Stomach (tissue), 9 donors: ENCODE measurements around the gene SCN9A. TPM values are rescaled to one million over a fixed set of nuclear protein-coding genes. Genes with fewer than 3 reads are reported as not detected.

ENCODE experiments used
- DNase-seq, 2 donors: peaks; one replicate each; pipeline versions ENCODE4 v3.0.0 to v3.0.0-alpha.2; 2013 to 2019
- H3K27ac ChIP-seq, 5 donors: fragments of 200-600 bp in 4 of 5; sonication (generic) in 4 of 5; one replicate each; pipeline ENCODE4 v1.5.1; 2013 to 2019; ENCODE audit warnings: mild to moderate bottlenecking in 1 of 5, moderate library complexity in 1 of 5
- H3K27me3 ChIP-seq, 3 donors: fragments of 200-600 bp; sonication (generic); one replicate each; pipeline ENCODE4 v1.5.1; 2017 to 2019; ENCODE audit warnings: mixed run types in 1 of 3
- H3K36me3 ChIP-seq, 4 donors: fragments of 200-600 bp; sonication (generic); 1 replicate in 3 of 4; 2 replicates in 1 of 4; pipeline ENCODE4 v1.5.1; 2016 to 2019
- H3K4me1 ChIP-seq, 4 donors: fragments of 200-600 bp; sonication (generic); one replicate each; pipeline ENCODE4 v1.5.1; 2016 to 2019
- H3K4me3 ChIP-seq, 4 donors: fragments of 200-600 bp; sonication (generic) in 3 of 4; one replicate each; pipeline ENCODE4 v1.5.1; 2016 to 2019; ENCODE audit warnings: mild to moderate bottlenecking in 1 of 4
- H3K9me3 ChIP-seq, 4 donors: fragments of 200-600 bp; sonication (generic); one replicate each; pipeline ENCODE4 v1.5.1; 2016 to 2019
- CTCF ChIP-seq, 7 experiments: fragments of 450-650 bp in 4 of 7; fragments of 200-600 bp in 3 of 7; sonication (generic) in 3 of 7; IDR thresholded peaks; one replicate each; pipeline ENCODE4 v1.5.1; 2016 to 2019; ENCODE audit warnings: antibody characterized with exemption in 7 of 7, control low read depth in 2 of 7, mild to moderate bottlenecking in 1 of 7
- EP300 ChIP-seq: sonication (generic); formaldehyde crosslinking; IDR thresholded peaks from one replicate; pipeline ENCODE4 v1.6.1; 2017; ENCODE audit warnings: antibody characterized with exemption
- POLR2A ChIP-seq, 4 donors: fragments of 450-650 bp; IDR thresholded peaks; one replicate each; pipeline ENCODE4 v1.6.1; 2016; ENCODE audit warnings: antibody characterized with exemption in 4 of 4, control low read depth in 2 of 4, mild to moderate bottlenecking in 1 of 4, moderate library complexity in 1 of 4
- POLR2AphosphoS5 ChIP-seq, 3 donors: sonication (generic); formaldehyde crosslinking; IDR thresholded peaks; one replicate each; pipeline ENCODE4 v1.6.1; 2016; ENCODE audit warnings: antibody characterized with exemption in 3 of 3
- WGBS, 5 donors: extraction: QIAGEN DNeasy Blood & Tissue Kit in 3 of 5; methylation state at CpG; one replicate each; pipeline versions ENCODE4 v1.1.5 to v1.1.7; 2013 to 2018; 5-methylcytosine and 5-hydroxymethylcytosine counted together
- intact Hi-C: fragments of 100-400 bp; cut with DNase I; formaldehyde crosslinking; loops from one replicate; pipeline ENCODE4 v1.15.1; 2023; ENCODE audit warnings: low total_unique reads
- polyA plus RNA-seq, 3 donors: library from polyadenylated mRNA; stranded (reverse); fragments of 200-250 nt; gene quantifications; one replicate each; pipeline ENCODE4 v1.2.3, GENCODE V29; 2013
- total RNA-seq, 5 donors: library from RNA; depleted of rRNA; stranded (reverse); fragments of >200 nt; gene quantifications; one replicate each; pipeline versions ENCODE4 v1.1.0 to v1.2.3, GENCODE V29; 2014 to 2016
- donor health status: healthy with polysubstance abuse.
- donor health status: Bipolar disorder and iron deficiency.
- donor health status: healthy.

The SCN9A gene
- total and polyA plus RNA-seq, 8 donors, result 0.12 to 24.3 (median 1.1) TPM

DNA sequence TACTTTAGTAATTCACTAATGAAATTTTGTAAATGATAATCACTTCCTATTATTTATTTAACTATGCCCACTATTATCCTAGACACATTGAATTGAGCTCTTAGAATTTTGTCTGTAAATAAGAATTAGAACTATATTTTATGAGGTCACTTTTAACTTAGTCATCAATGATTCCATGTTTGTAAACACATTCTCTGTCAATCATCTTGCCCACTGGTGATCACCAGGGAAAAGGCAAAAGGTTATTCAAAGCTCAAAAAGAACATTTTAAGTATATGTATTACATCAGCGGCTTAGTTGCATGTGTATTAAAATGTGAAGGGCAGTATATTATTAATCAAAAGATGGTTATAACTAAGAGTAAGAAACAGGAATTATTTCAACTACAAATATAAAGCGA is 25.2 kb downstream of the SCN9A start:
- WGBS, 5 donors, result 92 to 96% (median 94%) methylated on average over 2 of the region's 2 CpGs
- Histone ChIP-seq H3K4me1 (no peaks in the 10 kb centered on the region), H3K4me3 (no peak overlapping the region), H3K36me3 (no peaks in the 10 kb centered on the region), H3K27ac (no peak overlapping the region), H3K27me3 (no peaks in the 10 kb centered on the region), H3K9me3 (no peaks in the 10 kb centered on the region)
- DNase-seq, result no peak
- intact Hi-C loops, result no loop called here
- TF ChIP-seq POLR2AphosphoS5 (IDR thresholded peaks at IDR 0.05) (no peak), POLR2A (IDR thresholded peaks at IDR 0.05) (no peak), CTCF (IDR thresholded peaks at IDR 0.05) (no peak), EP300 (no peak)

- Histone ChIP-seq H3K36me3 (no peaks in the 10 kb centered on the region), H3K27ac (no peak overlapping the region), H3K9me3 (no peaks in the 10 kb centered on the region), H3K27me3 (no peaks in the 10 kb centered on the region), H3K4me1 (no peaks in the 10 kb centered on the region), H3K4me3 (no peak overlapping the region)
- WGBS, 5 donors, result 70 to 78% (median 72%) methylated on average over 4 of the region's 4 CpGs
- intact Hi-C loops, result no loop called here
- peak in 1 of 2 donors; percentile 32 for DNase-seq
- no peak for TF ChIP-seq CTCF (IDR thresholded peaks at IDR 0.05)
- TF ChIP-seq POLR2A (IDR thresholded peaks at IDR 0.05), result no peak
- no peak for TF ChIP-seq POLR2AphosphoS5 (IDR thresholded peaks at IDR 0.05)
- no peak for TF ChIP-seq EP300
Measured at GRCh38 chr2:166344286-166345113, 31.2 kb downstream of the SCN9A start.

- DNase-seq, result no peak
- WGBS, 5 donors, result 15 to 34% (median 23%) methylated on average over 2 of the region's 2 CpGs
- no peak for TF ChIP-seq EP300
- TF ChIP-seq POLR2A (IDR thresholded peaks at IDR 0.05), result no peak
- no peak for TF ChIP-seq CTCF (IDR thresholded peaks at IDR 0.05)
- TF ChIP-seq POLR2AphosphoS5 (IDR thresholded peaks at IDR 0.05), result no peak
Measured at GRCh38 chr2:166343467-166343866, 32.3 kb downstream of the SCN9A start.

GRCh38 chr2:166341426-166341825 is 34.3 kb downstream of the SCN9A start:
- WGBS, 5 donors, result 35 to 59% (median 47%) methylated on average over 1 of the region's 1 CpG
- Histone ChIP-seq H3K4me1 (no peaks in the 10 kb centered on the region), H3K27me3 (no peaks in the 10 kb centered on the region), H3K36me3 (no peaks in the 10 kb centered on the region), H3K9me3 (no peaks in the 10 kb centered on the region), H3K4me3 (no peak overlapping the region), H3K27ac (no peak overlapping the region)
- intact Hi-C loops, result no loop called here
- no peak for TF ChIP-seq POLR2AphosphoS5 (IDR thresholded peaks at IDR 0.05)
- no peak for TF ChIP-seq EP300
- TF ChIP-seq CTCF (IDR thresholded peaks at IDR 0.05), result no peak
- no peak for TF ChIP-seq POLR2A (IDR thresholded peaks at IDR 0.05)
- peak in 1 of 2 donors; percentile 13 for DNase-seq

More at GRCh38 chr2:166343467-166343866, 32.3 kb downstream of the SCN9A start:
- Histone ChIP-seq H3K4me3 (no peak overlapping the region), H3K27ac (no peak overlapping the region), H3K27me3 (no peaks in the 10 kb centered on the region), H3K36me3 (no peaks in the 10 kb centered on the region), H3K9me3 (no peaks in the 10 kb centered on the region), H3K4me1 (no peaks in the 10 kb centered on the region)
- intact Hi-C loops, result no loop called here
